ENCODE measurements around the gene BOD1.

DNA sequence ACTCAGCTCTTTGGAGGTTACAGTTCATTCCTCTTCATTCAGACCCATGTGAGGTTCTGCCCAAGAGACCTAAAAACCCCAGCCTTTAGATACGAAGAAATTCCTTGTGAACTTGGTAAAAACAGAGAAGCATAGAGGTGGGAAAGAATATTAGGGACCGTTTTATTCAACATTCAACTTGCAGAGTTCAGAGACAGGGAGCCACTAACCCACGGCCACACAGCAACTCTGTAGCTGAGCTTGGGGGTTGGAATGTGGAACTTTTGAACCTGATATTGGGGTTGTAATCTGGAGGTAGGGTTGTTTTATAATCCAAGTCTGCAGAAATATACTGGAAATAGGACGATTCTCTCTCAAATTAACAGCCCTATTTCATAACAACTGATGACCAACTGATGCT lies 10.8 kb upstream of the BOD1 start:
- TF ChIP-seq, protein P1, sequence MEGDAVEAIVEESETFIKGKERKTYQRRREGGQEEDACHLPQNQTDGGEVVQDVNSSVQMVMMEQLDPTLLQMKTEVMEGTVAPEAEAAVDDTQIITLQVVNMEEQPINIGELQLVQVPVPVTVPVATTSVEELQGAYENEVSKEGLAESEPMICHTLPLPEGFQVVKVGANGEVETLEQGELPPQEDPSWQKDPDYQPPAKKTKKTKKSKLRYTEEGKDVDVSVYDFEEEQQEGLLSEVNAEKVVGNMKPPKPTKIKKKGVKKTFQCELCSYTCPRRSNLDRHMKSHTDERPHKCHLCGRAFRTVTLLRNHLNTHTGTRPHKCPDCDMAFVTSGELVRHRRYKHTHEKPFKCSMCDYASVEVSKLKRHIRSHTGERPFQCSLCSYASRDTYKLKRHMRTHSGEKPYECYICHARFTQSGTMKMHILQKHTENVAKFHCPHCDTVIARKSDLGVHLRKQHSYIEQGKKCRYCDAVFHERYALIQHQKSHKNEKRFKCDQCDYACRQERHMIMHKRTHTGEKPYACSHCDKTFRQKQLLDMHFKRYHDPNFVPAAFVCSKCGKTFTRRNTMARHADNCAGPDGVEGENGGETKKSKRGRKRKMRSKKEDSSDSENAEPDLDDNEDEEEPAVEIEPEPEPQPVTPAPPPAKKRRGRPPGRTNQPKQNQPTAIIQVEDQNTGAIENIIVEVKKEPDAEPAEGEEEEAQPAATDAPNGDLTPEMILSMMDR (conservative IDR thresholded peaks at IDR 0.05; ENCODE audit: low read length), result no peak
- TF ChIP-seq EZH2phosphoT487 (IDR thresholded peaks at IDR 0.05; ENCODE audit: borderline replicate concordance), result no peak
